ENCODE data around the gene FAM193A.
"Not testable (repeated sequence)": the region's sequence is repeated elsewhere in the genome, so short reads cannot be mapped to it uniquely, and the experiment has no call there.

FAM193A gene

DNA sequence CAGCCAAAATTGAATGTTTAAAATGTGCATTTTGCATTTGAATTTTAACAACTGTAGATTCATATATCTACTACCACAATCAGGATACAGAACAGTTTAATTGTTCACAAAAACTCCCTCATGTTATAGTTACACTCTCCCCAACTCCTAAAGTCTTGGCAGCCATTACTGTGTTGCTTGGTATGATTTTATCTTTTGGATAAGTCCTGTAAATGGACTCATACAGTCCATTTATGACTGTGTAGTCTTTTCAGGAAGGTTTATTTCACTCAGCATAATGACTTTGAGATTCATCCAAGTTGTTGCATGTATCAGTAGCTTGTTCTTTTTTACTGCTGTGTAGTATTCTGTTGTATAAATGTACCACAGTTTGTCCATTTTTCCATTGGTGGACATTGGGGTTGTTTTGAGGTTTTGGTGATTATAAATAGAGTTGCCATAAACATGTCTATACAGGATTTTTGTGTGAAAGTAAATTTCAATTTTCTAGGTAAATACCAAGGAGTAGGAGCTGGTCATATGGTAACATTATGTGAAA is 9.9 kb downstream of the FAM193A start:
- H3K27ac ChIP-seq (replicated peaks): no peak overlapping the region
- H3K27me3 ChIP-seq (ENCODE audit: insufficient read depth, poor library complexity, severe bottlenecking): no peaks in the 10 kb centered on the region
- DNase-seq (ENCODE audit: low read depth in 1 of 2, low spot score in 1 of 2): no peak
- TF ChIP-seq, protein P1, sequence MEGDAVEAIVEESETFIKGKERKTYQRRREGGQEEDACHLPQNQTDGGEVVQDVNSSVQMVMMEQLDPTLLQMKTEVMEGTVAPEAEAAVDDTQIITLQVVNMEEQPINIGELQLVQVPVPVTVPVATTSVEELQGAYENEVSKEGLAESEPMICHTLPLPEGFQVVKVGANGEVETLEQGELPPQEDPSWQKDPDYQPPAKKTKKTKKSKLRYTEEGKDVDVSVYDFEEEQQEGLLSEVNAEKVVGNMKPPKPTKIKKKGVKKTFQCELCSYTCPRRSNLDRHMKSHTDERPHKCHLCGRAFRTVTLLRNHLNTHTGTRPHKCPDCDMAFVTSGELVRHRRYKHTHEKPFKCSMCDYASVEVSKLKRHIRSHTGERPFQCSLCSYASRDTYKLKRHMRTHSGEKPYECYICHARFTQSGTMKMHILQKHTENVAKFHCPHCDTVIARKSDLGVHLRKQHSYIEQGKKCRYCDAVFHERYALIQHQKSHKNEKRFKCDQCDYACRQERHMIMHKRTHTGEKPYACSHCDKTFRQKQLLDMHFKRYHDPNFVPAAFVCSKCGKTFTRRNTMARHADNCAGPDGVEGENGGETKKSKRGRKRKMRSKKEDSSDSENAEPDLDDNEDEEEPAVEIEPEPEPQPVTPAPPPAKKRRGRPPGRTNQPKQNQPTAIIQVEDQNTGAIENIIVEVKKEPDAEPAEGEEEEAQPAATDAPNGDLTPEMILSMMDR (IDR thresholded peaks at IDR 0.05; ENCODE audit: insufficient read depth, low read length): no peak
- TF ChIP-seq, protein P2, sequence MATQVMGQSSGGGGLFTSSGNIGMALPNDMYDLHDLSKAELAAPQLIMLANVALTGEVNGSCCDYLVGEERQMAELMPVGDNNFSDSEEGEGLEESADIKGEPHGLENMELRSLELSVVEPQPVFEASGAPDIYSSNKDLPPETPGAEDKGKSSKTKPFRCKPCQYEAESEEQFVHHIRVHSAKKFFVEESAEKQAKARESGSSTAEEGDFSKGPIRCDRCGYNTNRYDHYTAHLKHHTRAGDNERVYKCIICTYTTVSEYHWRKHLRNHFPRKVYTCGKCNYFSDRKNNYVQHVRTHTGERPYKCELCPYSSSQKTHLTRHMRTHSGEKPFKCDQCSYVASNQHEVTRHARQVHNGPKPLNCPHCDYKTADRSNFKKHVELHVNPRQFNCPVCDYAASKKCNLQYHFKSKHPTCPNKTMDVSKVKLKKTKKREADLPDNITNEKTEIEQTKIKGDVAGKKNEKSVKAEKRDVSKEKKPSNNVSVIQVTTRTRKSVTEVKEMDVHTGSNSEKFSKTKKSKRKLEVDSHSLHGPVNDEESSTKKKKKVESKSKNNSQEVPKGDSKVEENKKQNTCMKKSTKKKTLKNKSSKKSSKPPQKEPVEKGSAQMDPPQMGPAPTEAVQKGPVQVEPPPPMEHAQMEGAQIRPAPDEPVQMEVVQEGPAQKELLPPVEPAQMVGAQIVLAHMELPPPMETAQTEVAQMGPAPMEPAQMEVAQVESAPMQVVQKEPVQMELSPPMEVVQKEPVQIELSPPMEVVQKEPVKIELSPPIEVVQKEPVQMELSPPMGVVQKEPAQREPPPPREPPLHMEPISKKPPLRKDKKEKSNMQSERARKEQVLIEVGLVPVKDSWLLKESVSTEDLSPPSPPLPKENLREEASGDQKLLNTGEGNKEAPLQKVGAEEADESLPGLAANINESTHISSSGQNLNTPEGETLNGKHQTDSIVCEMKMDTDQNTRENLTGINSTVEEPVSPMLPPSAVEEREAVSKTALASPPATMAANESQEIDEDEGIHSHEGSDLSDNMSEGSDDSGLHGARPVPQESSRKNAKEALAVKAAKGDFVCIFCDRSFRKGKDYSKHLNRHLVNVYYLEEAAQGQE (IDR thresholded peaks at IDR 0.05; ENCODE audit: insufficient replicate concordance, low read depth): no peak
- TF ChIP-seq GABPA (IDR thresholded peaks at IDR 0.05; ENCODE audit: low read depth): no peak
- no peak for TF ChIP-seq POLR2AphosphoS5 (IDR thresholded peaks at IDR 0.05; ENCODE audit: low read depth)
- no peak for TF ChIP-seq SPI1 (IDR thresholded peaks at IDR 0.05; ENCODE audit: borderline replicate concordance, low read depth)
- no peak overlapping the region for H3K4me3 ChIP-seq (replicated peaks; ENCODE audit: insufficient read depth, low read length)

DNA sequence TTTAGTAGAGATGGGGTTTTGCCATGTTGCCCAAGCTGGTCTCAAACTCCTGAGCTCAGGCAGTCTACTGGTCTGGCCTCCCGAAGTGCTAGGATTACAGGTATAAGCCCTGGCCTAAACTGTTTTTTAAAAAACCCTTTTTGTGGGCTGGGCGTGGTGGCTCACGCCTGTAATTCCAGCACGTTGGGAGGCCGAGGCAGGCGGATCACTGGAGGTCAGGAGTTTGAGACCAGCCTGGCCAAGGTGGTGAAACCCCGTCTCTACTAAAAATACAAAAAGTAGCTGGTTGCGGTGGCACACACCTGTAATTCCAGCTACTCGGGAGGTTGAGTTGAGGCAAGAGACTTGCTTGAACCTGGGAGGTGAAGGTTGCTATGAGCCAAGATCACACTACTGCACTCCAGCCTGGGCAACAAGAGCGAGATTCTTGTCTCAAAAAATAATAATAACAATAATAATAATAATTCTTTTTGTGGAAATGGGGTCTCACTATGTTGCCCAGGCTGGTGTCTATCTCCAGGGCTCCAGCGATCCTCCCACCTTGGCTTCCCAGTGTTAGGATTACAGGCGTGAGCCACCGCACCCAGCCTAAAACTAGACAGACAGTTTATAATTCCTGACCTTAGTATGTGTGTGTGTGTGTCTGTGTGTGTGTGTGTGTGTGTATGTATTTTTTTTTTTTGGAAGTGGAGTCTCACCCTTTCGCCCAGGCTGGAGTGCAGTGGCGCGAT is 10.7 kb downstream of the FAM193A start:
- H3K27ac ChIP-seq (replicated peaks); H3K27me3 ChIP-seq (ENCODE audit: insufficient read depth, poor library complexity, severe bottlenecking); DNase-seq (ENCODE audit: low read depth in 1 of 2, low spot score in 1 of 2); H3K4me3 ChIP-seq (replicated peaks; ENCODE audit: insufficient read depth, low read length): not testable (repeated sequence)

DNA sequence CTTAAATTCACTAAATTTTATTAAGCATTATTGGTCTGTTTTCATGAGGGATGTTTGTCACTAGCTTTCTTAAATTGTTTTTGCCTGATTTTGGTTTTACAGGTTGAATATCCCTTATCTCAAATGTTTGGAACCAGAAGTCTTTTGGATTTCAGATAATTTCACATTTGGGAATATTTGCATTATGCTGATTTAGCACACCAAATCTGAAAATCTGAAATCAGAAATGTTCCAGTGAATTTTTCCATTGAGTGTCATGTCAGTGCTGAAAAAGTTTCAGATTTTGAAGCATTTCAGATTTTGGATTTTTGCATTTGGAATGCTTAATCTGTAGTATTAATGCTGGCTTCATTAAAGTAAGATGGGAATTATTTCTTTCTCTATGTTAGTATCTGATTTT is 14.7 kb downstream of the FAM193A start:
- H3K27ac ChIP-seq (replicated peaks): no peak overlapping the region
- DNase-seq (ENCODE audit: low read depth in 1 of 2, low spot score in 1 of 2): no peak
- no peak overlapping the region for H3K4me3 ChIP-seq (replicated peaks; ENCODE audit: insufficient read depth, low read length)
- no peak for TF ChIP-seq SPI1 (IDR thresholded peaks at IDR 0.05; ENCODE audit: borderline replicate concordance, low read depth)
- TF ChIP-seq, protein P1 (IDR thresholded peaks at IDR 0.05; ENCODE audit: insufficient read depth, low read length): no peak
- no peak for TF ChIP-seq GABPA (IDR thresholded peaks at IDR 0.05; ENCODE audit: low read depth)
- TF ChIP-seq, protein P2 (IDR thresholded peaks at IDR 0.05; ENCODE audit: insufficient replicate concordance, low read depth): no peak
- no peak for TF ChIP-seq POLR2AphosphoS5 (IDR thresholded peaks at IDR 0.05; ENCODE audit: low read depth)
- H3K27me3 ChIP-seq (ENCODE audit: insufficient read depth, poor library complexity, severe bottlenecking): no peaks in the 10 kb centered on the region

DNA sequence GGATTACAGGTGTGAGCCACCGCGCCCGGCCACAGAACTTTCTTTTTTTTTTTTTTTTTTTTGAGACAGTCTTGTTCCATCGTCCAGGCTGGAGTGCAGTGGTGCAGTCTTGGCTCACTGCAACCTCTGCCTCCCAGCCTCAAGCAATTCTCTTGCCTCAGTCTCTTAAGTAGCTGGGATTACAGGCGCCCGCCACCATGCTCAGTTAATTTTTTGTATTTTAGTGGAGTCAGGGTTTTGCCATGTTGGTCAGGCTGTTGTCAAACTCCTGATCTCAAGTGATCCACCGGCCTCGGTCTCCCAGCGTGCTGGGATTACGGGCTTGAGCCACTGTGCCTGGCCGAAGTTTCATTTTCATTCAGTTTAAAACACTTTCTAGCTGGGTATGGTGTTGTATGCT is 16.4 kb downstream of the FAM193A start:
- Histone ChIP-seq H3K27me3 (ENCODE audit: insufficient read depth, poor library complexity, severe bottlenecking) (no peaks in the 10 kb centered on the region), H3K27ac (replicated peaks) (no peak overlapping the region), H3K4me3 (replicated peaks; ENCODE audit: insufficient read depth, low read length) (no peak overlapping the region)
- no peak for TF ChIP-seq POLR2AphosphoS5 (IDR thresholded peaks at IDR 0.05; ENCODE audit: low read depth)
- TF ChIP-seq SPI1 (IDR thresholded peaks at IDR 0.05; ENCODE audit: borderline replicate concordance, low read depth): no peak
- TF ChIP-seq, protein P1 (IDR thresholded peaks at IDR 0.05; ENCODE audit: insufficient read depth, low read length): no peak
- TF ChIP-seq, protein P2 (IDR thresholded peaks at IDR 0.05; ENCODE audit: insufficient replicate concordance, low read depth): no peak
- TF ChIP-seq GABPA (IDR thresholded peaks at IDR 0.05; ENCODE audit: low read depth): no peak
- no peak for DNase-seq (ENCODE audit: low read depth in 1 of 2, low spot score in 1 of 2)
